ENCODE results near the gene SYT7.

- TF ChIP-seq POLR2A (IDR thresholded peaks at IDR 0.05) (no peak), CTCF (IDR thresholded peaks at IDR 0.05) (no peak)
These were observed 89.0 kb downstream of the SYT7 start for GRCh38 chr11:61491736-61492395.

Measured in heart left ventricle (tissue), 13 donors.